Left lobe of liver (tissue), 2 donors: Measurements from ENCODE around the gene NFKBIE. TPM values are rescaled to one million over a fixed set of nuclear protein-coding genes. Genes with fewer than 3 reads are reported as not detected.
A peak's percentile ranks its signal among the peaks of the same experiment; 100 is the strongest.

Experiments used
- ATAC-seq: fragments of 200-7000 bp; cut with Tn5 transposase; one replicate; pipeline ENCODE4 v1.9.1; 2020; ENCODE audit warnings: mild to moderate bottlenecking, moderate library complexity
- DNase-seq: peaks from one replicate; pipeline ENCODE4 v3.0.0-alpha.2; 2020; ENCODE audit warnings: low spot score
- total RNA-seq: library from RNA; stranded (reverse); gene quantifications from one replicate; pipeline ENCODE4 v1.2.1, GENCODE V29; 2021
- donor health status: DM: no; HTN: no; CAD: no; lungs with moderate emphysema.
- donor health status: DM: no; HTN: yes; CAD: no.

NFKBIE gene
- total RNA-seq, 1 donor from 2014 or later: 2.8 TPM

DNA sequence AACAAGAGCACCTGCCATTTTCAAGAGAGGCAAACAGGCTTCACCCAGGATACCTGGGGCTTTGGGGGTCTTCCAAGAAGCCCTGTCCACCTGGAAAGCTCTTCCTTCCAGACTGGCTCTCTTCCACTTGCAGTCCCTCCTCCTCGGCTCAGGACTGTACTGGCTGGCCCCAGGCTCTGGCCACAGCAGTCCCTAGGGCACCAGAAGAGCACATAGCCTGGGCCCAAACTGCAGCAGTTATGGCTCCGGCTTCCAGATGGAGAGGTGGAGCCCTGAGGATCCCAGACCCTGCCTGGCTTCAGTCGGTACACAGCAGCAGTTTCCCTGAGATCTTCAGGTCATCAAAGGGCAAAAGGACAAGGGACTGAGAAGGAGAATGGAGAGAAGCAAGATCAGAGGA, 6.4 kb downstream of the NFKBIE start:
- ATAC-seq (no peak), DNase-seq (no peak)

- no peak for ATAC-seq
- no peak for DNase-seq
Measured at GRCh38 chr6:44258325-44258863, 7.0 kb downstream of the NFKBIE start.

GRCh38 chr6:44257753-44258324, 7.5 kb downstream of the NFKBIE start:
- ATAC-seq: no peak
- DNase-seq: no peak

DNA sequence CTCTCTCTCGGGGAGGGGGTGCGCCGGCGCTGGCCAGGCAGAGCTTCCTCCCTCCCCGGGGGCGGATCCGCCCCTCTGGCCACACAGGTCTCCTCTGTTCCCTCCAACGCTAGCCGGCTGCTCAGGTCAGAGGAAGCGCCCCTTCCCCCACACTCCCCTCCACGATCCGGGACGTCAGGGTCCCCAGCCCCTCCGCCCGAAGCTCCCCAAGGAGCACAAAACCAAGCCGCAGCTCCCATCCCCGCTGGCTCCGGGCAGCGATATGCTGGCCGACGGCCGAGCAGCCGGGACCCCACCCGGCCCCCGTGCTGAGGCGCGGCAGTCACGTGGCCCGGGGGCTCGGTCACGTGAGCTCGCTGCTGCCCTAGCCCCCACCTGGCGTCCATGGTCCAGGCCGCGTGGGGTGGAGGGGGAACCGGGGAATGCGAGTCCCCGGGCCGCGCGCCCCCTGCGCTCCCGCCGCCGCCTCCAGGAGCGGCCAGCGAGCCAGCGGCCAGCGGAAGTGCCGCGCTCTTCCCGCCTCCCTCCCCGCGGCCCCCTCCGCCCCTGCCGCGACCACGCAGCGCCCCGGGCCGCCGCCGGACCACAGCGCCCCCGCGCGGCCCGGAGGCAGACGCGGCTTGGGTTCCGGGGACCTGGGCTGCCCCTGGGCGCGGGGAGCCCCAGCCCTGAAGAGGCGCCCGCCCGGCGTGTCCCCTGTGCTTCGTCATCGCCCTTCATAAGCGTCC, 8.2 kb downstream of the NFKBIE start, which contains the start of gene SLC35B2:
TSS of gene SLC35B2 (minus strand) at position 504 of the 728 bp plus-strand sequence. CDS start at position 386, 118 bp downstream.
- ATAC-seq: peak; percentile 83
- DNase-seq: peak; percentile 71

- ATAC-seq: no peak
- no peak for DNase-seq
Measured at GRCh38 chr6:44256775-44257024, 8.7 kb downstream of the NFKBIE start.

DNA sequence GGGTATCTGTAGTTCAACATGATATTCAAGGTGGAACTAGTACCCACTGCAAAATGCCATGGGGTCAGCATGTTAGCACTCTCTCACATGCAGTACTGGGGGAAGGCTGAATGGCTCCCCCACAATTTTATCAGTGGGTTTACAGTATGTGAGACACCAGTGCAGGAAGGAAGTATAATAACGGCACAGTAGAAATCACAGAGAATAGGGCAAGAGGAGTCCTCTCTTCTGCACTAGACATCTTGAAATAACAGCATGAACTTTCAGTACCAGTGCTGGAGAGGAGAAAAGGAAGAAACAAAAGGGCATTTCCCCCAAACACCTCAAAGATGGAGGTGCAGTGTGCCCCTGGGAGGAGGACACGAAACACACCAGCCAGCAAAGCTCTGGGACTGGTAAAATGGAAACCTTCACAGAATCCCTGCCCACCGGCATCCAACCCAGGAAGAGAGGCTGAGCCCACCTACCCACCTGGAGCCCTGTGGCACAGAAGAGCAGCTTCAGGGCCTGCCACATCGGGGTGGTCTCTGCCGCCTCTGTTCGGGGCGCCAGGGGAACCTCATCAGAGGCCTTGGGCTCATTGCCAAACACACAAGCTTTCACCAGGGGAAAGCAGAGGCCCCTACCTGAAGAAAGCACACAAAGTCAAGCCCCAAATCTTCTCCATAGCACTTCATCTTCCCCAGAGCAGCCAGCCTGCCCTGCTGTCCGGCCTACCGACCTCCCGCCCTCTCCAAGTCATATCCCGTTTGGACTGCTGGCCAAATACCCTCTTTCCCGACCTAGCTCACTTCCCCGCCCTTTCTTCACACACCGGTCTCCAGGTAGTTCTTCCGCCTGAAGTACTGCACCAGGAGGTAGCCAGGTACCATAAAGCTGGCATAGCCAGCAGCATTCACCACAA, 9.2 kb downstream of the NFKBIE start:
- peak; percentile 47 for ATAC-seq
- no peak for DNase-seq

DNA sequence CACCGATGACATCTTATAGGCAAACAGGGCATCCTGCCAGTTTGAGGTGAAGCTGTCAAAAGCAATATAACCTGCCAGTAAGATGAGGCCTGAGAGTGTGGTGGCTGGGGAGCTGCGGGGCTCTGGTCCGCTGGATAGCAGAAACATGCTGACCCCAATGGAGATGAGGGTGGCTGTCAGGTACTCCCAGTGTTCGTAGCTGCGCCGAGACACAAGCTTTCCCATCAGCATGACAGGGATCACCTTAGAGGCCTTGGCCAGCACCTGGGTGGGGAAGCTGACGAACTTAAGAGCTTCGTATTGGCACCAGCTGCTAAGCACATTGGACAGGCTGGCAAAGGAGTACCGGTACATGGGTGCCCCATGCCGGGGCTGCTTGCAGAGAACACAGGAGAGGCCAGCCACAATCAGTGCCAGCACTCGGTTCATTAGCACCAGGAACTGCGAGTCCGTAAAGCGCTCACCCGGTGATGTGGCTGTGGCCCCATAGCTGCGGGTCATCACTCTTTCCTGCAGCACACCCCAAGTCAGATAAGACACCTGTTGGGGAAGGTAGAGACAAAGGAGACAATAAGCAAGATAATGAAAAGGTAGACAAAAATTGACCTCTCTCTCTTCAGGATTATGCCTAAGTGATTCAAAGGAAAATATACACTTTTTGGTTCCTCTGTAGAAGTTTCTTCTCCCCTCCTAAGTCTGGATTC, 10.1 kb downstream of the NFKBIE start:
- no peak for ATAC-seq
- DNase-seq: no peak

- ATAC-seq (no peak), DNase-seq (no peak)
Measured at GRCh38 chr6:44254191-44255104, 10.9 kb downstream of the NFKBIE start.

GRCh38 chr6:44253307-44254101, 11.8 kb downstream of the NFKBIE start:
- ATAC-seq (peak; percentile 9), DNase-seq (no peak)

GRCh38 chr6:44251576-44252524, 13.5 kb downstream of the NFKBIE start:
- DNase-seq (no peak), ATAC-seq (no peak)

DNA sequence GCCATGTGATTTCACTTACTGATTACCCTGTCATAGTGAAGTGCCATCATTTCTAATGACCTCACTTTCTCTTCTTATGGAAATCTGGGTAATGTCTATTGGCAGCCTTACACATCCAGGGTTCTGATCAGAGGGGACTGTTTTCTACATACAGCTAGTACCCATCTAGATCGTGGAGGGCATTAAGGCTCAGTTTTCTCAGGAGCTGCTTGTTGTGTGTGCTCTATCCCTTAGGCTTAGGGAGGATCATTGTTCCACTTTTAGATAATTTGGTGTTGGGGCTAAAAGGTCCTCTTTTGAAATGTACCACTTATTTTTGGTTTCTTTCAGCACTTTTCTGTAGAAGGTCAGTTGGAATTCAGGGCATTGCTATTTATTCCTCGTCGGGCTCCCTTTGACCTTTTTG, 14.6 kb downstream of the NFKBIE start:
- DNase-seq: no peak
- no peak for ATAC-seq

GRCh38 chr6:44250067-44250717, 15.2 kb downstream of the NFKBIE start:
- ATAC-seq (no peak), DNase-seq (no peak)

DNA sequence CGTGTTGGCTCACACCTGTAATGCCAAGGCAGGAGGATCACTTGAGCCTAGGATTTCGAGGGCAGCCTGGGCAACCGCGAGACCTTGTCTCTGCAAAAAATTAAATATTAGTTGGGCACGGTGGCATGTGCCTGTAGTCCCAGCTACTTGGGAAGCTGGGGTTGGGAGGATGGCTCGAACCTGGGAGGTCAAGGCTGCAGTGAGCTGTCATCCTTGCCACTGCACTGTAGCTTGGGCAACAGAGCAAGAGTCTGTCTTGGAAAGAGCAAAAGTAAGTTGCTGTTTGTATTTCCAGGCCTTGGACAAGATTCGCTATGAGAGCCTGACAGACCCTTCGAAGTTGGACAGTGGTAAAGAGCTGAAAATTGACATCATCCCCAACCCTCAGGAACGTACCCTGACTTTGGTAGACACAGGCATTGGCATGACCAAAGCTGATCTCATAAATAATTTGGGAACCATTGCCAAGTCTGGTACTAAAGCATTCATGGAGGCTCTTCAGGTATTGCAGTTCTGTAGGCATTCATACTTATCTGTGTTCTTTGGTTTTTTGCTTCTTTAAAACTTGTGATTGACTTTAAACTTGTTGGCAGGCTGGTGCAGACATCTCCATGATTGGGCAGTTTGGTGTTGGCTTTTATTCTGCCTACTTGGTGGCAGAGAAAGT, 16.1 kb downstream of the NFKBIE start:
- DNase-seq (no peak), ATAC-seq (no peak)

GRCh38 chr6:44248579-44248978, 16.8 kb downstream of the NFKBIE start:
- no peak for ATAC-seq
- DNase-seq: no peak

GRCh38 chr6:44247338-44248302, 17.7 kb downstream of the NFKBIE start:
- ATAC-seq (peak; percentile 12), DNase-seq (peak; percentile 79)
